Lung (tissue), 12 donors: ENCODE measurements around the gene GSTM5. TPM values are rescaled to one million over a fixed set of nuclear protein-coding genes. Genes with fewer than 3 reads are reported as not detected.

Experiments used
- ATAC-seq: fragments of 200-7000 bp; cut with Tn5 transposase; one replicate; pipeline ENCODE4 v1.9.1; 2020; ENCODE audit warnings: moderate number of reproducible peaks; ENCODE audit not compliant: insufficient read depth, low FRiP score
- DNase-seq, 3 donors: peaks; one replicate each; pipeline ENCODE4 v3.0.0-alpha.2; 2013 to 2017
- H3K27ac ChIP-seq, 2 donors: one replicate each; pipeline ENCODE4 v1.5.1; 2013; ENCODE audit warnings: mild to moderate bottlenecking in 2 of 2, moderate library complexity in 2 of 2, control low read depth in 1 of 2, inconsistent platforms in 1 of 2, low read depth in 1 of 2, low read length in 1 of 2
- H3K27me3 ChIP-seq, 3 donors: one replicate each; pipeline ENCODE4 v1.5.1; 2013; ENCODE audit warnings: low read length in 2 of 3; ENCODE audit not compliant: control insufficient read depth in 3 of 3, insufficient read depth in 3 of 3
- H3K36me3 ChIP-seq, 4 donors: one replicate each; pipeline ENCODE4 v1.5.1; 2013; ENCODE audit warnings: low read length in 4 of 4, mild to moderate bottlenecking in 1 of 4, moderate library complexity in 1 of 4; ENCODE audit not compliant: control insufficient read depth in 4 of 4, insufficient read depth in 4 of 4
- H3K4me1 ChIP-seq, 5 donors: one replicate each; pipeline ENCODE4 v1.5.1; 2013; ENCODE audit warnings: low read length in 5 of 5, mild to moderate bottlenecking in 2 of 5, moderate library complexity in 1 of 5; ENCODE audit not compliant: control insufficient read depth in 5 of 5, insufficient read depth in 5 of 5
- H3K4me3 ChIP-seq: one replicate; pipeline ENCODE4 v1.5.1; 2013; ENCODE audit warnings: mild to moderate bottlenecking, control low read depth, moderate library complexity
- H3K9ac ChIP-seq, 2 donors: one replicate each; pipeline ENCODE4 v1.5.1; 2013; ENCODE audit warnings: low read length in 2 of 2, control low read depth in 1 of 2; ENCODE audit not compliant: insufficient read depth in 1 of 2
- H3K9me3 ChIP-seq, 4 donors: one replicate each; pipeline ENCODE4 v1.5.1; 2013; ENCODE audit warnings: low read length in 3 of 4, mild to moderate bottlenecking in 1 of 4, moderate library complexity in 1 of 4; ENCODE audit not compliant: control insufficient read depth in 4 of 4, insufficient read depth in 3 of 4
- CTCF ChIP-seq: IDR thresholded peaks from 2 replicates; pipeline ENCODE4 v1.5.1; 2012; ENCODE audit warnings: mild to moderate bottlenecking; ENCODE audit errors: control extremely low read depth, extremely low read depth
- WGBS, 2 donors: extraction: QIAGEN DNeasy Blood & Tissue Kit; methylation state at CpG; one replicate each; pipeline ENCODE4 v1.1.7; 2013; 5-methylcytosine and 5-hydroxymethylcytosine counted together
- polyA plus RNA-seq, 2 donors: library from polyadenylated mRNA; stranded (reverse); fragments of 200-250 nt; gene quantifications; one replicate each; pipeline ENCODE4 v1.2.1, GENCODE V29; 2013
- total RNA-seq, 2 donors: library from RNA; depleted of rRNA in 1 of 2; stranded (reverse); fragments of >200 nt in 1 of 2; gene quantifications; one replicate each; pipeline ENCODE4 v1.2.1, GENCODE V29; 2014 to 2021
- donor health status: control.
- donor health status: control.
- donor health status: Bipolar disorder and iron deficiency.
- donor health status: healthy.
- donor health status: DM: yes; HTN: yes; CAD: no.

GSTM5 gene
- total and polyA plus RNA-seq, 4 donors: 2.9 to 23.7 (median 7.0) TPM

DNA sequence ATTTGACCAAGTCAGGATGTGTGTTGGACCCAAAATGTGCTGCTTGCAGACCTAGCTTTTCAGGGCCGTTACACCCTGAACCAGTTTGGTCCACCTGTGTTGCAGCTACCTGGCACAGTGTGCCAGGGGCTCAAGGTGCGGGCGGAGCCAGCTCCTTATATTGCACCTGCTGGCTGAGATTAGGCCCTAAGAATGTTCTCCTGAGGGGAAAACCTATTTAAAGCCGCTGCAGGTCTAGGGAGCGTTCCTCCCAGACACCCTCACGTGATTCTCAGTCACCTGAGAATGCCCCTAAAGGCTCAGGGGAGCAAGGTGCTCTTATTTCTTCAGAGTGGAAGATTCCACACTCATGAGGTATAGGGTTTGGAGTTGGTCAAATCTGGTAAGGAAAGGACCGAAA is 16.8 kb downstream of the GSTM5 start:
- Histone ChIP-seq H3K27ac (no peak overlapping the region), H3K4me1 (no peaks in the 10 kb centered on the region), H3K9ac (no peak overlapping the region), H3K9me3 (no peaks in the 10 kb centered on the region), H3K4me3 (no peak overlapping the region), H3K27me3 (no peaks in the 10 kb centered on the region), H3K36me3 (no peaks in the 10 kb centered on the region)
- peak in 1 of 3 donors; percentile 25 for DNase-seq
- 77 to 85% methylated on average over 7 of the region's 7 CpGs for WGBS, 2 donors
- no peak for TF ChIP-seq CTCF
- ATAC-seq: no peak

DNA sequence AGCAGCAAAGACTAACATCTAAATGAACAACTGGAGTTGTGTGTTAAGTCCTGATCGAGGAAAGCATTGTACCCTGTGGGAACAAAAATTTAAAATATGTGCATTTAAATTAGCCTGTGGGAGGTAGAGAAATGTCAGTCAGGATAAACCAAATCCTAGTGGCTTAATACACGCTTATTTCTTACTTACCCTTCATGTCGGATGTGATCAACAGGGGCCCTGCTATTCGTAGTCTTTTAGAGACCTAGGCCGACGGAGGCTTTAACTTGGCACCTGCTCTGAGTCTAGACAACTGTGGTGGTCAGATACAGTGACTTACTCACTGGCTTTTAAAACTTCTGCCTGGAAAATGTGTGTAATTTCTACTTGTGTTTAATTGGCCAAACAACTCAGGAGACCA is 18.6 kb downstream of the GSTM5 start:
- H3K4me1 ChIP-seq: no peaks in the 10 kb centered on the region
- WGBS, 2 donors: 81 to 92% methylated on average over 6 of the region's 6 CpGs
- TF ChIP-seq CTCF: no peak
- no peak overlapping the region for H3K27ac ChIP-seq
- DNase-seq (no peak), ATAC-seq (no peak)
- H3K4me3 ChIP-seq: no peak overlapping the region
- H3K36me3 ChIP-seq: peaks cover 0 to 6% (median 1%) of the 10 kb centered on the region in 4 donors
- H3K9ac ChIP-seq: no peak overlapping the region
- no peaks in the 10 kb centered on the region for H3K27me3 ChIP-seq
- no peaks in the 10 kb centered on the region for H3K9me3 ChIP-seq

DNA sequence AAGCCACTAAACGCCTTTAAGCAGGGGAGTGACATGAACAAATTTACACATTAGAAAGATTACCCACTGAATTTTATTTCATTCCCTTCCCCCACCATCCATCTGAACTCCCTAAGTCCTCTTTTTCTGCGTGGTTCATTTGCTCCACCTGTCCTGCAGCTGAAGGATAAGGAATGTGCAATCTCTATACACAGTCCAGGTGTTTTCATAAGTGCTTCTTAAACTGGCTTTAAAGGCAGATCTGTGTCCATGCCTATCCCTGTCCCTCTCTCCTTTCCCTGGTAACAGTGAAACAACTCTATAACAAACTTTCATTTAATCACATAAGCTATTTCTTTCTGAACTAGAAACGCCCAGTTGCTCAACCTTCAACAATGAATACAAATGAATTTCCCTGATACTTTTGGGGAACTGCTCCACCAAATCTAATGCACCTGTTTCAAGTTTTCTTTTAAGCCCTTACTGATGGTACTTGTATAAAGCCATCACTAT is 20.4 kb downstream of the GSTM5 start:
- TF ChIP-seq CTCF: no peak
- Histone ChIP-seq H3K27ac (no peak overlapping the region), H3K9me3 (no peaks in the 10 kb centered on the region), H3K27me3 (no peaks in the 10 kb centered on the region), H3K4me1 (no peaks in the 10 kb centered on the region), H3K36me3 (peaks cover 0 to 12% (median 8%) of the 10 kb centered on the region in 4 donors), H3K4me3 (no peak overlapping the region), H3K9ac (no peak overlapping the region)
- ATAC-seq (no peak), DNase-seq (no peak)
- WGBS, 2 donors: 66 to 80% methylated on average over 3 of the region's 3 CpGs

- ATAC-seq (no peak), DNase-seq (no peak)
- WGBS, 2 donors: 89 to 91% methylated on average over 4 of the region's 4 CpGs
- Histone ChIP-seq H3K4me1 (no peaks in the 10 kb centered on the region), H3K27me3 (no peaks in the 10 kb centered on the region), H3K36me3 (peaks cover 2 to 14% (median 9%) of the 10 kb centered on the region in 4 donors), H3K27ac (no peak overlapping the region), H3K4me3 (no peak overlapping the region), H3K9me3 (no peaks in the 10 kb centered on the region), H3K9ac (no peak overlapping the region)
- TF ChIP-seq CTCF: no peak
Measured at GRCh38 chr1:109733236-109733870, 21.3 kb downstream of the GSTM5 start.
